Smooth muscle cell of the umbilical artery (primary cell): ENCODE results near the gene ZHX3. TPM values are rescaled to one million over a fixed set of nuclear protein-coding genes. Genes with fewer than 3 reads are reported as not detected.

Experiments
- total RNA-seq: library from RNA; depleted of rRNA; stranded (reverse); fragments of >200 nt; gene quantifications from 2 replicates; pipeline ENCODE4 v1.2.3, GENCODE V29; 2014

Gene ZHX3
- total RNA-seq: 49.0 and 57.6 TPM in 2 replicates

GRCh38 chr20:41317546-41318270 lies at the start of gene ZHX3:
TSS of gene ZHX3 (minus strand) at chr20:41317731. CDS start at chr20:41204916, 112,815 bp downstream.

GRCh38 chr20:41366546-41367392 lies 49.2 kb upstream of the ZHX3 start, which contains the start of gene EMILIN3:
TSS of gene EMILIN3 (minus strand) at chr20:41366818. CDS start at chr20:41366634, 184 bp downstream.

GRCh38 chr20:41340327-41341055 lies 23.0 kb upstream of the ZHX3 start, which contains the start of gene LPIN3:
TSS of gene LPIN3 (plus strand) at chr20:41340821. CDS start at chr20:41345804, 4,983 bp downstream.

GRCh38 chr20:41136680-41137613 lies 180.6 kb downstream of the ZHX3 start, which contains the start of gene PLCG1:
TSS of gene PLCG1 (plus strand) at chr20:41137543. CDS start at chr20:41137642, 99 bp downstream.

Other genes starting within 250 kb of the ZHX3 start
- 82.8 and 110 TPM in 2 replicates for gene PLCG1, start 180.2 kb downstream of the ZHX3 start, total RNA-seq
- gene LPIN3, start 23.1 kb upstream of the ZHX3 start, total RNA-seq: 5.9 and 7.0 TPM in 2 replicates
- gene EMILIN3, start 49.1 kb upstream of the ZHX3 start, total RNA-seq: under 0.01 TPM in 1 of 2 replicates, not detected in the other